HG02973 (cell line): Measurements from ENCODE around the gene A1CF.

Experiments used
- ATAC-seq: cut with Tn5 transposase; IDR thresholded peaks from one replicate; pipeline ENCODE4 v1.9.1; 2021; ENCODE audit warnings: moderate library complexity; ENCODE audit not compliant: unreplicated experiment

Gene A1CF

DNA sequence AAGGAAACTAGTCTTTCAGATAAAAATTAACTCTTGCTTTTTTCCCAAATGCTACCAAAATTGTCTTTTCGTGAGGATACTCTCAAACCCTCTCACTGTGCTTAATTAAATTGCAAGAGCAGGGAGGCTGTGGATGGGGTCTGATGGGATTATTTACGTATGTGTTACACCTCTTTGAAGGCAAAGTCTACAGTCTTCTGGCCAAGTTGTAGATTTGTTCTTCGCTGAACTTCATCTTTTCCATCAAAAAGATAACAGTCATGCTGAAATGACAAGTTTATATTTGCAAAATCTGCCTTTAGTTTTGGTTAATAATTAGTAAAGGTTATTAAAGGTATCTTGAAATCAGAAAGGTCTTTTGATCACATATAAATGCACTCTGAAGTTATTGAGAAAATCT is 22.7 kb downstream of the A1CF start:
- no peak for ATAC-seq

- ATAC-seq: no peak
Observed at GRCh38 chr10:50861370-50861769, 24.1 kb downstream of the A1CF start.

GRCh38 chr10:50857579-50857978 is 27.8 kb downstream of the A1CF start:
- no peak for ATAC-seq

DNA sequence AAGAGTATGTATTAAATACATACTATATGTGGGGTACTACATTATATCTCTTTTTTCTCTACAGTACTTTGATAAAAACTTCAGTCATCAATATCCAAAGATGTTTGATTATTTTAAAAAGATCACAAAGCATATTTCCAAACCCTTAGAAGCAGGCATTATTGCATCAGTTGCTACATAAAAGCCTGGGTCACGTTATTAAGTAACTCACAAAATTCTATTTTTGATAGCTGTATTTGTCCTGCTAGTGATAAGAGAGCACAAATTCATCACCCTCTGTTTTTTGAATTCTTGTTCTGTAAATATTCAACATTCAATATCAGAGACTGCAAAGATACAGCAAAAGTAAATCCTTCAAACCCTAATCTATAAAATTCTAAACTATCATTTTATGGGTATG is 30.0 kb downstream of the A1CF start:
- no peak for ATAC-seq

GRCh38 chr10:50855015-50855414 is 30.4 kb downstream of the A1CF start:
- ATAC-seq: no peak

- no peak for ATAC-seq
Observed at GRCh38 chr10:50853557-50853956, 31.9 kb downstream of the A1CF start.

GRCh38 chr10:50851884-50852671 is 33.3 kb downstream of the A1CF start:
- no peak for ATAC-seq

DNA sequence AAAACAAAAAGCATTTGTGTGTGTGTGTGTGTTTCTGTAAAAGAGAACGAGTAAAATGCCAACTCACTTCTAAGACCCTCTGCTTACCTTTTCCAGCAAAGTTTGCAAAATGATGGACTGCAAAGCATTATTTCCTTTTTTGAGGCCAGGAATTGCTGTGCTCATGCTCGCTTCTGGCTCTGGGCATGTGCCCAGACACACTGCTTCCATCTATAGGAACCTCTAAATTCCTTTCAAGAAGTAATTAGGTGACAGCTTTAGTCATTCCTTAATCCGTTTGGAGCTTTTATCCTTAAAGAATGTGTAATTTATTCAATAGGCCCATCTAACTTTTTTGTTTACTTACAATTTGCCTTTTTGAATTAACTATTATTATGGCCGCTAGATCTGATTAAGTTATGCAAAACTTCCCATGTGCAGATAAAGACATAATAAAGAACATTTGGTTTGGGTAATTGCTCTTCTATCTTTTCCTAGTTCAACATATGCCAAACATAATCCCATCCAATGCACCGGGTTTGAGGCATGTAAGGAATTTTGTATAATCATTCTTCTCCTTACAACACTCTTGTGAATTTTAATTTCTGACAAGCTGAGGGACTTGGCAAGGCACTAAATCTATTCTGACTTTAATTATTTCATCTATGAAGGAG is 34.7 kb downstream of the A1CF start:
- no peak for ATAC-seq

DNA sequence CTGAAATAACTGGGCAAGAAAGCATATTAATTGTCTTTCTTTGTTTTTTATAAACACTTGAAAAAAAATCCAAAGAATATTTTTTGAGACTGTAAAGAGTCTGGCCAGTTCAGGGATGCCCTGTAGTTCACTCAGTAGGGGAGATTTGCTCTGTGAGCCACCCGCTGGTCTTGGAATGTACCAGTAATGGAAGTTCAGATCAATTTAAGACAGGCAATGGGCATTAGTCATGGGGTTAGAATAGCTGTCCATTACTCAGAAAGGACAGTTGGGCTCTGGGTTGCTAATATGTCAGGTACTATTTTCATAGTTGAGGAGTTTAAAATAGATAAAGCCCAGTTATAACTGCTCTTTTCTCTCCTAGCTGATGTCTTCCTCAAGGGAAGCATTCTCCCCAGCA is 38.7 kb downstream of the A1CF start:
- no peak for ATAC-seq

GRCh38 chr10:50837095-50837494 is 48.3 kb downstream of the A1CF start:
- no peak for ATAC-seq

DNA sequence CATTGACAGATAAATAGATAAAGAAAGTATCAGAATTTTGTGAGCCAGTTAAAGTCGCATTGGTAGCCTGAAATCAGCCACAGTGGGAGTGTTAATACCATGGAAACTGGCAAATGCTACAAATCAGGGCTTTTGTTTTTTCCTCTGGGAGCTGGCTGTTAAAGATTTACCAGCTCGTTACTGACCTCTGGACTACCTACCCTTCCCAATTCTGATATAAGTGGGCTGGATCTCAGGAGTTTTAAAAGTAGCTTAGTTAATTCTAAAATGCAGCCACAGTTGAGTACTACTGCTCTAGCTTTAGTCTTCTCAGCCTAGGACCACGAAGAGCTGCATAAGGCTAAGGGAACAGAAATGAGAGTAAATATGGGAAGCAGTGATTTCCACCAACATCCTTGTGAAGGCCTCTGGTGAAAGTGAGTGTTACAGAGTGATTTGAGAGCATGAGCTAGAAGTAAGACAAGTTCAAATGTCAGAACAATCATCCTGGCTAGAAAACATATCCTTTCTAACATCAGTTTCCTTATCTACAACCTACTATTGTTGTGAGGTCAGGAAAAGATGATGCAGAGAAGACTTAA is 53.2 kb downstream of the A1CF start:
- ATAC-seq: no peak

DNA sequence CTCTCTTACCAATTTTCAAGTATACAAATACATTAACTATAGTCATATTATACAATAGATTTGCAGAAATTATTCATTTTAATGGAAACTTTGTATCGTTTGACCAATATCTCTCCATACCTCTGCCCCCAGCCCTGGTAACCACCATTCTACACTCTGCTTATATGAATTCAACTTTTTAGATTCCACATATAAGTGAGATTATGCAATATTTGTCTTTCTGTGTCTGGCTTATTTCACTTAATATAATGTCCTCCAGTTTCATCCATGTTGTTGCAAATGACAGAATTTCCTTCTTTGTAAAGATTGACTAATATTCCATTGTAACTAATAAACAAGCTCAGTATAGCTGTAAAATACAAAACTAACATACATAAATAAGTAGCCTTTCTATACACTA is 55.4 kb downstream of the A1CF start:
- ATAC-seq: no peak

DNA sequence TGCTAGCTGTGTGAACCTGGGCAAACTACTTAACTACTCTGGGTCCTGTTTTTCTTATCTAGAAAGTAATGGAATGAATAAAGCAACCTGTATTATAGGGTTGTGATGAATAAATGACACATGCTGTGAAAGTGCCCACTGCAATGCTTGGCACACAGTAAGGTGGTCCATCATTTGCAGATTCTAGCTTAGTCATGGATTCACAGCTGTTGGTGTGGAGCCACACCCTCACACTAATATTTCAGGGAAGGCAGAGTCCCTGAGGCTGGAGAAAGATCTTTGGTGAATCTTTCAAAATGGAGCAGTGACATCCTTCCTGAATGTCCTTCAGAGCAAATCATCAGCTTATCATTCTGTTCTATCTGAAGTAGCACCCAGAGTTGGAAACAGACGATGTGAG is 60.6 kb downstream of the A1CF start:
- ATAC-seq: no peak

GRCh38 chr10:50823789-50824188 is 61.6 kb downstream of the A1CF start:
- ATAC-seq: no peak

GRCh38 chr10:50809596-50809995 is 75.8 kb downstream of the A1CF start:
- ATAC-seq: no peak

- ATAC-seq: no peak
Observed at GRCh38 chr10:50807851-50808776, 77.3 kb downstream of the A1CF start.

DNA sequence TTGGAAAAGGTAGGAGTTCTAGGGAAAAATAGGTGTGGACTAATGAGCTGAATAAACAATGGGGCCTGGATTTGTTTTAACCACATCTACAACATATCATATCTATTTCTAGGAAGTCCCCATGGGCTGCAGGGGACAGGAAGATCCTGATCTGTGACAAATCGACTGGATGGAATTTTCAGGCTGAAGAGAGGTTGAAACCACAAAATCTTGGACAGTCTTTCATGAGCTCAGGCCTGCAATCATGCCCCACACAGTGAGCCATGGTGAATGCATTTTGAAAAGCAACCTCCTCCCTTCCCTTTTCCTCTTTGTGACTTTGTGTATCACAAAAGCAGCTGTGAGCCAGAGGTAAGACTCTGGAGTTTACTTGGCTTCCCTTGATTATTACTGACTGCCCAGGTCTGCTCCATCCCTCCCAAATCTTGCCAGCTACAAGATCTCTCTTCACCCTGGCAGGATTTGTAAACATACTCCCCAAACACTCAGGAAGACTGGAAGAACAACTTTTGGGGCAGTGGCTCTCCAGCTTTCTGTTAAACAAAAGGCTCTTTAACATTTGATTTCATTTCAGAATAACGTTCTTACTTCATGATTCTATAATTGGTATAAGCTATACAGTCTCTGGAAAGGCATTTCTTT is 79.3 kb downstream of the A1CF start:
- ATAC-seq: no peak

GRCh38 chr10:50799595-50799994 is 85.8 kb downstream of the A1CF start:
- no peak for ATAC-seq

DNA sequence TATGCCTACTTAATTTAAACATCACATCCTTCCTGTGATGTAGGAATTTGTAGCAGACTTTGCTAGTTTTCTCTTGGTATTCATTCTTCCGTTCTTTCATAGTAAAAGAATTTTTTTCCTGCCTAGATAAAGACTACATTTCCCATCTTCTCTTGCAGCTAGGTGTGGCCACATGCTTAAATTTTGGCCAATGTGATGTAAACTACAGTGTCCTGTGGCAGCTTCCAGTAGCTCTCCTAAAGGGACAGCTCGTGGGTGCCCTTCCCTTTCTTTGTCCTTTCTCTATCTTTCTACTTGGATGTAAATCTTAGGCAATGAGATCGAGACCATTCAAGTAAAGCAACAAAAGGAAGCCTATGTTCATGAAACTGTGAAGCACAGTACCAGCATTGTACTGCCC is 87.1 kb downstream of the A1CF start:
- no peak for ATAC-seq

DNA sequence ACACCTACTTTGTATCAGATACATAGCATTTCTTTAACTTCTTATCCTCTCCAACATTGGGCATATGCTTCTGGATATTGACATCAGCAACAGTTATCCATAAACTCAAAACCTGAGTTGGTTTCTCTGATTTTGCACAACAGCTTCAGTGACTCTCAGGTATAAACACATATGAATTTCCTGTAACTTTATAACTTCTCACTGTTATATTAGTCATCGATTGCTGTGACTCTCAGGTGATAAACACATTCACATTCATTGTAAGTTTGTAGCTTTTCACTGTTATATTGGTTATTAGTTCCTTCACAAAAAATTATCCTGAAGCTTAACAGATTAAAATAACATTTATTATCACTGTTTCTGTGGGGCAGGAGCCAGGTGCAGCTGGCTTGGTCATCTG is 88.7 kb downstream of the A1CF start:
- ATAC-seq: no peak

DNA sequence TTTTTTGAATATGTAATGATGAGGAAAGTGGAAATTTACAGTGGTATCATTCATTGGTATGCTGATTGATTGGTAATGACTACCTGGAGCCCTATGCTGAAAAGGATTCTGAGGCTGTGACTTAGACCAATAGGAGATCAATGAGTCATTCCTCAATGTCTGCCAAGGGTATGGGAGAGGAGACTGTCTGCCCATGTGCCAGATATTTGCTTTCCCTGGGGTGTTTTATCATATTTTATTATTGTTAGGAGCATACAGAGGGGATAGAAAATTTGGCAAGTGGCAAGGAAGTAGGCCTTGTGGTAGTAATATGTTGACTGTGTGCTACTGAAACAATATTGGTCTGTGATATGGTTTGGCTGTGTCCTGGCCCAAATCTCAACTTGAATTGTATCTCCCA is 90.9 kb downstream of the A1CF start:
- ATAC-seq: no peak
